ENCODE data around the gene SLC10A1. TPM values are rescaled to one million over a fixed set of nuclear protein-coding genes. Genes with fewer than 3 reads are reported as not detected.
"Not testable (repeated sequence)": the region's sequence is repeated elsewhere in the genome, so short reads cannot be mapped to it uniquely, and the experiment has no call there.

SLC10A1 gene
- total and polyA plus RNA-seq, 2 of the 4 experiments (the other 2 are of a cell fraction), result 0.03 TPM; not detected in 1

DNA sequence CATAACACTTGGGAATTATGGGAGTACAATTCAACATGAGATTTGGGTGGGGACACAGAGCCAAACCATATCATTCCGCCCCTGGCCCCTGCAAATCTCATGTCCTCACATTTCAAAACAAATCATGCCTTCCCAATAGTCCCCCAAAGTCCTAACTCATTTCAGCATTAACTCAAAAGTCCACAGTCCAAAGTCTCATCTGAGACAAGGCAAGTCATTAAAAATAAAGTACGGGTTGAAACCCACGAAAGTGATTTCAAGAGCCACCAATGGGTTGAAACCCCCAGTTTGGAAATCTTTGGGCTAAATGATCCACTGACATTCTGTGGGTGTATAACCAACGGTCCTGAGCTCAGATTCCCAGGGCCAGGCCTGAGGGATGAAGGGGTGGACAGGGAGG lies 60.6 kb downstream of the SLC10A1 start:
- H4K91ac ChIP-seq (ENCODE audit: insufficient read depth, low read depth, low read length); H4K20me1 ChIP-seq (ENCODE audit: insufficient read depth, low read length); POLR2A ChIA-PET (ENCODE audit: unreplicated experiment); H3K4me1 ChIP-seq (ENCODE audit: control insufficient read depth, insufficient read depth, low read length); H2AFZ ChIP-seq (replicated peaks; ENCODE audit: low read length, poor library complexity); H3K79me1 ChIP-seq (ENCODE audit: low read depth in 1 of 2, low read length in 2 of 2); H3K9me3 ChIP-seq (ENCODE audit: control insufficient read depth, insufficient read depth, low read length); H3K9me1 ChIP-seq (ENCODE audit: insufficient read depth, low read length); H2BK15ac ChIP-seq (ENCODE audit: low read depth, low read length); BruUV-seq (replicated peaks); H2BK5ac ChIP-seq (ENCODE audit: low read depth, low read length, poor library complexity, severe bottlenecking); H3K4me2 ChIP-seq (ENCODE audit: low read depth, low read length); H2AK5ac ChIP-seq (ENCODE audit: low read depth, low read length); H4K5ac ChIP-seq (ENCODE audit: low read depth, low read length); ATAC-seq (ENCODE audit: low read depth); H3K4ac ChIP-seq (ENCODE audit: low read depth, low read length); H3K14ac ChIP-seq (replicated peaks; ENCODE audit: low read depth, low read length); H3K56ac ChIP-seq (ENCODE audit: extremely low read depth, insufficient read depth, low read length); H2BK120ac ChIP-seq (ENCODE audit: low read depth, low read length); H2BK20ac ChIP-seq (ENCODE audit: low read depth, low read length); H3K4me3 ChIP-seq (ENCODE audit: insufficient read depth, low read depth, low read length); H4K8ac ChIP-seq (ENCODE audit: low read depth in 2 of 2, low read length in 2 of 2); H3K9ac ChIP-seq (ENCODE audit: low read depth, low read length); H2AK9ac ChIP-seq (replicated peaks; ENCODE audit: low read depth, low read length, poor library complexity); DNase-seq; H3K36me3 ChIP-seq (ENCODE audit: control insufficient read depth, insufficient read depth, low read length); intact Hi-C loops (cut with micrococcal nuclease); dilution Hi-C loops (cut with HindIII; ENCODE audit: low sequenced_read_pairs, unreplicated experiment); H3K23ac ChIP-seq (ENCODE audit: low read depth, low read length); H3K27ac ChIP-seq (ENCODE audit: insufficient read depth, low read length); H3K18ac ChIP-seq (ENCODE audit: low read depth, low read length): not testable (repeated sequence)
- WGBS, 2 experiments (ENCODE audit: extremely low coverage in 2 of 2, insufficient read length in 1 of 2), result 83% methylated on average over 2 of the region's 4 CpGs; no CpG with 5 or more reads in 1 of the 2 experiments
- CTCF ChIA-PET, result interaction anchor here (1.1 kb wide), 1 partner anchor 9 kb away, joined by 3 read pairs; no protein-coding TSS in a partner anchor
- H3K27me3 ChIP-seq (ENCODE audit: control insufficient read depth, insufficient read depth, low read length), result peaks cover 24% of the 10 kb centered on the region
- in situ Hi-C loops (cut with MboI; ENCODE audit: low sequenced_read_pairs), result loop anchor here (25.0 kb wide), 1 partner anchor 474 kb away; the partner anchor contains the start of gene GALNT16

DNA sequence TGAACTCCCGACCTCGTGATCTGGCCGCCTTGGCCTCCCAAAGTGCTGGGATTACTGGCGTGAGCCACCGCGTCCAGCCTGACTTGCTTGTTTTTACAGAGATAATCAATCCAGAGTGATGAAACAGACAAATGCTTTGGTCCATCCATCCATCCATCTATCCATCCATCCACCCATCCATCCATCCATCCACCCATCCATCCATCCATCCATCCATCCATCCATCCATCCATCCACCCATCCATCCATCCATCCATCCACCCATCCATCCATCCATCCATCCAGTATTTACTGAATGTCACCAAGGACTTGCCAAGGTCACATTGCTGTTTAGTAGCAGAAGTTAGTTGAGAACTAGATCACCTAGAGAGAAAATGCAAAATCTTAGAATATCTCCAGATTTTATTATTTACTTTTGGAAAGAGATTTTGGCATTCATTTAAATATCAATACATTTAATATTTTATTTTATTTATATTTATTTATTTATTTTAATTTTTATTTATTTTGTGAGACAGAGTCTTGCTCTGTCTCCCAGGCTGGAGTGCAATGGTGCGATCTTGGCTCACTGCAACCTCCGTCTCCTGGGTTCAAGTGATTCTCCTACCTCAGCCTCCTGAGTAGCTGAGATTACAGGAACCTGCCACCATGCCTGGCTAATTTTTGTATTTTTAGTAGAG lies 65.0 kb downstream of the SLC10A1 start:
- dilution Hi-C loops (cut with HindIII; ENCODE audit: low sequenced_read_pairs, unreplicated experiment); H3K4me1 ChIP-seq (ENCODE audit: control insufficient read depth, insufficient read depth, low read length); H3K27ac ChIP-seq (ENCODE audit: insufficient read depth, low read length); H2BK20ac ChIP-seq (ENCODE audit: low read depth, low read length); H2BK15ac ChIP-seq (ENCODE audit: low read depth, low read length); H2BK120ac ChIP-seq (ENCODE audit: low read depth, low read length); H3K9ac ChIP-seq (ENCODE audit: low read depth, low read length); H4K5ac ChIP-seq (ENCODE audit: low read depth, low read length); H4K91ac ChIP-seq (ENCODE audit: insufficient read depth, low read depth, low read length); H2AK5ac ChIP-seq (ENCODE audit: low read depth, low read length); H3K56ac ChIP-seq (ENCODE audit: extremely low read depth, insufficient read depth, low read length); DNase-seq; H3K14ac ChIP-seq (replicated peaks; ENCODE audit: low read depth, low read length); H2AFZ ChIP-seq (replicated peaks; ENCODE audit: low read length, poor library complexity); H3K4ac ChIP-seq (ENCODE audit: low read depth, low read length); H3K79me1 ChIP-seq (ENCODE audit: low read depth in 1 of 2, low read length in 2 of 2); ATAC-seq (ENCODE audit: low read depth); CTCF ChIA-PET; H3K9me1 ChIP-seq (ENCODE audit: insufficient read depth, low read length); H3K36me3 ChIP-seq (ENCODE audit: control insufficient read depth, insufficient read depth, low read length); H4K20me1 ChIP-seq (ENCODE audit: insufficient read depth, low read length); BruUV-seq (replicated peaks); H4K8ac ChIP-seq (ENCODE audit: low read depth in 2 of 2, low read length in 2 of 2); H3K18ac ChIP-seq (ENCODE audit: low read depth, low read length); POLR2A ChIA-PET (ENCODE audit: unreplicated experiment); H3K9me3 ChIP-seq (ENCODE audit: control insufficient read depth, insufficient read depth, low read length); H3K4me3 ChIP-seq (ENCODE audit: insufficient read depth, low read depth, low read length); intact Hi-C loops (cut with micrococcal nuclease); H3K4me2 ChIP-seq (ENCODE audit: low read depth, low read length); H2AK9ac ChIP-seq (replicated peaks; ENCODE audit: low read depth, low read length, poor library complexity); H2BK5ac ChIP-seq (ENCODE audit: low read depth, low read length, poor library complexity, severe bottlenecking); H3K23ac ChIP-seq (ENCODE audit: low read depth, low read length): not testable (repeated sequence)
- peaks cover 18% of the 10 kb centered on the region for H3K27me3 ChIP-seq (ENCODE audit: control insufficient read depth, insufficient read depth, low read length)
- in situ Hi-C loops (cut with MboI; ENCODE audit: low sequenced_read_pairs), result loop anchor here (25.0 kb wide), 1 partner anchor 470 kb away; the partner anchor contains the start of gene GALNT16
- 86% methylated on average over 6 of the region's 8 CpGs; no CpG with 5 or more reads in 1 of the 2 experiments for WGBS, 2 experiments (ENCODE audit: extremely low coverage in 2 of 2, insufficient read length in 1 of 2)
